IPS-NIHi11 (cell line): ENCODE data around the gene ZNF568.

ENCODE experiments used
- DNase-seq: peaks from one replicate; pipeline ENCODE4 v3.0.0; 2012; ENCODE audit warnings: mixed read lengths, low spot score

ZNF568 gene

GRCh38 chr19:36915992-36916830 is at the start of gene ZNF568, which contains the start of gene ZNF829:
TSS of gene ZNF568 (plus strand) at chr19:36916332. CDS start at chr19:36922771, 6,439 bp downstream.
TSS of gene ZNF829 (minus strand) at chr19:36916291. CDS start at chr19:36915167, 1,124 bp downstream.
- DNase-seq, result peak; percentile 86

GRCh38 chr19:36876993-36877938 is 38.9 kb upstream of the ZNF568 start:
- no peak for DNase-seq

- no peak for DNase-seq
These were observed 24.3 kb upstream of the ZNF568 start for GRCh38 chr19:36891768-36892357.

- no peak for DNase-seq
These were observed 21.2 kb upstream of the ZNF568 start for GRCh38 chr19:36894849-36895383.

GRCh38 chr19:36898422-36898821 is 17.7 kb upstream of the ZNF568 start:
- DNase-seq, result no peak

GRCh38 chr19:36916991-36917390 is 859 bp downstream of the ZNF568 start:
- no peak for DNase-seq

- no peak for DNase-seq
These were observed 2.0 kb downstream of the ZNF568 start for GRCh38 chr19:36918090-36918489.

GRCh38 chr19:36931684-36932083 is 15.6 kb downstream of the ZNF568 start:
- DNase-seq, result no peak

- peak; percentile 16 for DNase-seq
These were observed 23.0 kb downstream of the ZNF568 start for GRCh38 chr19:36939153-36939552.

- DNase-seq, result no peak
These were observed 34.4 kb downstream of the ZNF568 start for GRCh38 chr19:36950335-36951119.

- no peak for DNase-seq
These were observed 46.2 kb downstream of the ZNF568 start for GRCh38 chr19:36962346-36962745.

GRCh38 chr19:36963280-36963679 is 47.1 kb downstream of the ZNF568 start:
- DNase-seq, result no peak

GRCh38 chr19:36972571-36972970 is 56.4 kb downstream of the ZNF568 start:
- DNase-seq, result no peak

- peak; percentile 89 for DNase-seq
These were observed 57.1 kb downstream of the ZNF568 start for GRCh38 chr19:36973021-36973843.

- DNase-seq, result no peak
These were observed 57.7 kb downstream of the ZNF568 start for GRCh38 chr19:36973844-36974195.

GRCh38 chr19:36986131-36986530 is 70.0 kb downstream of the ZNF568 start:
- DNase-seq, result no peak

- no peak for DNase-seq
These were observed 70.5 kb downstream of the ZNF568 start for GRCh38 chr19:36986601-36987000.

GRCh38 chr19:36987091-36987490 is 71.0 kb downstream of the ZNF568 start:
- DNase-seq, result no peak

GRCh38 chr19:36997152-36997842 is 81.2 kb downstream of the ZNF568 start:
- no peak for DNase-seq

GRCh38 chr19:36997843-36998235 is 81.7 kb downstream of the ZNF568 start:
- DNase-seq, result no peak
